ENCODE results near the gene CDK2AP2. TPM values are rescaled to one million over a fixed set of nuclear protein-coding genes. Genes with fewer than 3 reads are reported as not detected.
A peak's percentile ranks its signal among the peaks of the same experiment; 100 is the strongest.

Gene CDK2AP2
- total RNA-seq (2011; cell fraction: chromatin; rRNA removed; ENCODE audit: low replicate concordance) = 21.8 and 52.5 TPM in 2 replicates
- 47.5 and 51.3 TPM in 2 replicates for total RNA-seq (2011; cell fraction: nucleolus; rRNA removed)
- 24.7 and 43.2 TPM in 2 replicates for total RNA-seq (2011; cell fraction: nucleoplasm; rRNA removed)
- total RNA-seq (2014; rRNA removed) = 34.6 and 53.3 TPM in 2 replicates
- total RNA-seq (2014; rRNA removed; fragmentation: Illumina TruSeq; extraction: Trizol) = 5.4 and 7.5 TPM in 2 replicates
- 21.7 and 22.1 TPM in 2 replicates for total RNA-seq (2015; rRNA removed; fragmentation: Illumina TruSeq; extraction: Trizol)
- total RNA-seq (2021) = 47.4 and 50.2 TPM in 2 replicates
- 11.4 and 28.8 TPM in 2 replicates for polyA plus RNA-seq (2011; rRNA removed)
- polyA plus RNA-seq (2011; cell fraction: cytosol; rRNA removed) = 58.0 and 87.1 TPM in 2 replicates
- polyA plus RNA-seq (2011; cell fraction: nucleus; rRNA removed) = 48.5 and 50.6 TPM in 2 replicates
- 53.8 and 114 TPM in 2 replicates for polyA plus RNA-seq (2012)
- 41.5 and 56.9 TPM in 2 replicates for polyA plus RNA-seq (2014; fragmentation: Illumina TruSeq; extraction: Trizol)
- polyA plus RNA-seq (2014; fragmentation: Nextera tagmentation; extraction: Ambion mirVana) = 1 to 10 TPM; 4.4 to 8.4 TPM
- 34.6 and 37.1 TPM in 2 replicates for polyA plus RNA-seq (2014; rRNA removed)
- 8.8 and 13.2 TPM in 2 replicates for polyA minus RNA-seq (2011; rRNA and poly(A)+ RNA removed)
- 28.2 and 40.6 TPM in 2 replicates for polyA minus RNA-seq (2011; cell fraction: cytosol; rRNA and poly(A)+ RNA removed)
- 15.3 and 30.5 TPM in 2 replicates for polyA minus RNA-seq (2011; cell fraction: nucleus; rRNA and poly(A)+ RNA removed)
- Bru-seq, nascent RNA = percentile 76 among the genes with signal in this experiment
- percentile 70 among the genes with signal in this experiment for BruChase-seq, experiment 1, labeled RNA remaining after a 2-hour chase
- BruChase-seq, experiment 2, labeled RNA remaining after a 6-hour chase = percentile 78 among the genes with signal in this experiment
- long read RNA-seq, experiment 1, transcript CDK2AP2-202 (3 exons, 1,692 nt) = minor isoform, 6 of 121 reads
- long read RNA-seq, experiment 1, transcript CDK2AP2-201 (4 exons, 1,378 nt) = major isoform, 91 of 121 reads
- long read RNA-seq, experiment 1, partial matches to known transcripts = 13 of 121 reads
- long read RNA-seq, experiment 1, other reads (novel, unspliced or antisense) = 4 of 121 reads
- long read RNA-seq, experiment 2, transcript CDK2AP2-201 (4 exons, 1,378 nt) = major isoform, 49 of 59 reads
- long read RNA-seq, experiment 2, partial matches to known transcripts = 1 of 59 reads
- long read RNA-seq, experiment 2, other reads (novel, unspliced or antisense) = 3 of 59 reads
- long read RNA-seq, experiment 3, transcript CDK2AP2-202 (3 exons, 1,692 nt) = minor isoform, 6 of 84 reads
- long read RNA-seq, experiment 3, transcript CDK2AP2-201 (4 exons, 1,378 nt) = major isoform, 73 of 84 reads
- long read RNA-seq, experiment 3, partial matches to known transcripts = 3 of 84 reads
- long read RNA-seq, experiment 3, other reads (novel, unspliced or antisense) = 1 of 84 reads

GRCh38 chr11:67507864-67508485 is at the start of gene CDK2AP2:
CDK2AP2 (minus strand) TSS chr11:67508162; CDS start chr11:67508082, 80 bp downstream.
- peak; percentile 97 to 100 (median 98) for DNase-seq (ENCODE audit: extremely low read depth in 1 of 4, low spot score in 3 of 4)
- H3K27ac ChIP-seq (ENCODE audit: extremely low read depth, low read depth, low read length) = peak within 1 kb of the TSS; percentile 92
- peak within 1 kb of the TSS; percentile 87 to 99 for H3K9ac ChIP-seq (ENCODE audit: insufficient read depth in 1 of 2, low read depth in 2 of 2, low read length in 2 of 2)
- H3K9me1 ChIP-seq (ENCODE audit: control insufficient read depth, insufficient read depth, low read length) = no peaks in the 10 kb centered on the region
- H2AFZ ChIP-seq (ENCODE audit: low read depth, low read length) = peak within 1 kb of the TSS; percentile 97
- H3K36me3 ChIP-seq (ENCODE audit: control insufficient read depth, insufficient read depth, low read length) = peaks cover 12% of the 10 kb centered on the region; the same call in 2 of the 3 replicates
- peaks cover 28 to 60% of the 10 kb centered on the region in 2 experiments for H3K4me1 ChIP-seq (replicated peaks in 1 of 2; ENCODE audit: control insufficient read depth in 2 of 2, insufficient read depth in 2 of 2, low read length in 2 of 2)
- POLR2A ChIA-PET = interaction anchor here (0.6 to 1.2 kb wide), 3 partner anchors 74 to 107 kb away, joined by 3 to 6 read pairs (median 4); partner anchors contain the start of gene PPP1CA
- in situ Hi-C loops (cut with MboI) (no loop called here), intact Hi-C loops (cut with micrococcal nuclease) (loop anchor here (2.0 to 5.0 kb wide), 5 partner anchors 36 to 151 kb away; partner anchors contain the start of genes GSTP1, PPP1CA and RPS6KB2)
- ATAC-seq = peak; percentile 91
- under 1% methylated on average over 52 of the region's 57 CpGs for WGBS (ENCODE audit: insufficient coverage, low coverage, missing lambda C conversion rate)
- no TSS peak for BruUV-seq (replicated peaks)
- FAIRE-seq = peak; percentile 96
- H3K9me3 ChIP-seq (replicated peaks; ENCODE audit: control insufficient read depth, insufficient read depth, low read depth, low read length) = no peaks in the 10 kb centered on the region
- peak within 1 kb of the TSS; percentile 98 for H3K4me2 ChIP-seq (ENCODE audit: insufficient read depth, low read length)
- CTCF ChIA-PET (ENCODE audit: low intra/inter-chr PET ratio) = interaction anchor here (0.9 kb wide), 1 partner anchor 154 kb away, joined by 4 read pairs; the partner anchor contains the start of gene POLD4
- H4K20me1 ChIP-seq (replicated peaks; ENCODE audit: control insufficient read depth, insufficient read depth, low read length) = no peaks in the 10 kb centered on the region
- no peaks in the 10 kb centered on the region for H3K27me3 ChIP-seq (ENCODE audit: control insufficient read depth in 2 of 2, insufficient read depth in 2 of 2, low read length in 2 of 2)
- peak within 1 kb of the TSS; percentile 79 for H3K4me3 ChIP-seq
- H3K79me2 ChIP-seq (ENCODE audit: control insufficient read depth, insufficient read depth, low read length) = peaks cover 33% of the 10 kb centered on the region
- no peak for TF ChIP-seq TRIM25 (IDR thresholded peaks at IDR 0.05; ENCODE audit: borderline replicate concordance)
- no peak for TF ChIP-seq BRF2 (IDR thresholded peaks at IDR 0.05; ENCODE audit: borderline replicate concordance, insufficient read depth, insufficient read length)
- TF ChIP-seq NFIX (CRISPR knock-in tag; IDR thresholded peaks at IDR 0.05; ENCODE audit: low read depth) = no peak
- no peak for TF ChIP-seq FOXP4 (CRISPR knock-in tag; IDR thresholded peaks at IDR 0.05; ENCODE audit: borderline replicate concordance)
- TF ChIP-seq FOXK1 (CRISPR knock-in tag; IDR thresholded peaks at IDR 0.05; ENCODE audit: borderline replicate concordance) = peak; percentile 78
